Adrenal gland (tissue), 5 donors: ENCODE measurements around the gene TP53I11.

ENCODE experiments used
- POLR2A ChIP-seq, 2 donors: fragments of 450-650 bp; IDR thresholded peaks; one replicate each; pipeline ENCODE4 v1.6.1; 2017; ENCODE audit warnings: antibody characterized with exemption in 2 of 2, mild to moderate bottlenecking in 2 of 2, moderate library complexity in 1 of 2
- TF ChIP-seq, protein P1 (sequence below), 6 experiments: fragments of 450-650 bp in 4 of 6; fragments of 200-600 bp in 2 of 6; sonication (generic) in 1 of 6; IDR thresholded peaks; 1 replicate in 5 of 6; 2 replicates in 1 of 6; pipeline versions ENCODE4 v1.5.1 to v1.8.0; 2016 to 2021; ENCODE audit warnings: antibody characterized with exemption in 6 of 6, mild to moderate bottlenecking in 2 of 6, moderate library complexity in 1 of 6
- donor health status: DM: no; HTN: no; CAD: no.

- TF ChIP-seq, protein P1, sequence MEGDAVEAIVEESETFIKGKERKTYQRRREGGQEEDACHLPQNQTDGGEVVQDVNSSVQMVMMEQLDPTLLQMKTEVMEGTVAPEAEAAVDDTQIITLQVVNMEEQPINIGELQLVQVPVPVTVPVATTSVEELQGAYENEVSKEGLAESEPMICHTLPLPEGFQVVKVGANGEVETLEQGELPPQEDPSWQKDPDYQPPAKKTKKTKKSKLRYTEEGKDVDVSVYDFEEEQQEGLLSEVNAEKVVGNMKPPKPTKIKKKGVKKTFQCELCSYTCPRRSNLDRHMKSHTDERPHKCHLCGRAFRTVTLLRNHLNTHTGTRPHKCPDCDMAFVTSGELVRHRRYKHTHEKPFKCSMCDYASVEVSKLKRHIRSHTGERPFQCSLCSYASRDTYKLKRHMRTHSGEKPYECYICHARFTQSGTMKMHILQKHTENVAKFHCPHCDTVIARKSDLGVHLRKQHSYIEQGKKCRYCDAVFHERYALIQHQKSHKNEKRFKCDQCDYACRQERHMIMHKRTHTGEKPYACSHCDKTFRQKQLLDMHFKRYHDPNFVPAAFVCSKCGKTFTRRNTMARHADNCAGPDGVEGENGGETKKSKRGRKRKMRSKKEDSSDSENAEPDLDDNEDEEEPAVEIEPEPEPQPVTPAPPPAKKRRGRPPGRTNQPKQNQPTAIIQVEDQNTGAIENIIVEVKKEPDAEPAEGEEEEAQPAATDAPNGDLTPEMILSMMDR (IDR thresholded peaks at IDR 0.05) = no peak
- TF ChIP-seq POLR2A (IDR thresholded peaks at IDR 0.05) = no peak
Measured at GRCh38 chr11:44934735-44935250, 15.9 kb downstream of the TP53I11 start.
